Stimulated activated memory B cell treated with anti-CD40 and anti-IgM and Interleukin-4, amounts not matched to agents 10 μg/mL and 1 μg/mL and 100 μg/mL, for 72 hours (primary cell): ENCODE measurements around the gene TNFSF9.

Source experiments
- ATAC-seq: fragments of 150-1000 bp; cut with Tn5 transposase; 2 replicates; pipeline ENCODE4 v1.10.0; 2021
- H3K27ac Mint-ChIP-seq: one replicate; pipeline ENCODE4 v1.8.0; 2022; ENCODE audit warnings: mild to moderate bottlenecking, mixed read lengths
- H3K27me3 Mint-ChIP-seq: one replicate; pipeline ENCODE4 v1.8.0; 2022; ENCODE audit warnings: mixed read lengths
- H3K36me3 Mint-ChIP-seq: one replicate; pipeline ENCODE4 v1.8.0; 2022; ENCODE audit warnings: mixed read lengths
- H3K4me1 Mint-ChIP-seq: one replicate; pipeline ENCODE4 v1.8.0; 2022; ENCODE audit warnings: mixed read lengths
- H3K4me3 Mint-ChIP-seq: one replicate; pipeline ENCODE4 v1.8.0; 2022; ENCODE audit warnings: mild to moderate bottlenecking, moderate library complexity, mixed read lengths
- H3K9me3 Mint-ChIP-seq: one replicate; pipeline ENCODE4 v1.8.0; 2022; ENCODE audit warnings: mixed read lengths

Gene TNFSF9

DNA sequence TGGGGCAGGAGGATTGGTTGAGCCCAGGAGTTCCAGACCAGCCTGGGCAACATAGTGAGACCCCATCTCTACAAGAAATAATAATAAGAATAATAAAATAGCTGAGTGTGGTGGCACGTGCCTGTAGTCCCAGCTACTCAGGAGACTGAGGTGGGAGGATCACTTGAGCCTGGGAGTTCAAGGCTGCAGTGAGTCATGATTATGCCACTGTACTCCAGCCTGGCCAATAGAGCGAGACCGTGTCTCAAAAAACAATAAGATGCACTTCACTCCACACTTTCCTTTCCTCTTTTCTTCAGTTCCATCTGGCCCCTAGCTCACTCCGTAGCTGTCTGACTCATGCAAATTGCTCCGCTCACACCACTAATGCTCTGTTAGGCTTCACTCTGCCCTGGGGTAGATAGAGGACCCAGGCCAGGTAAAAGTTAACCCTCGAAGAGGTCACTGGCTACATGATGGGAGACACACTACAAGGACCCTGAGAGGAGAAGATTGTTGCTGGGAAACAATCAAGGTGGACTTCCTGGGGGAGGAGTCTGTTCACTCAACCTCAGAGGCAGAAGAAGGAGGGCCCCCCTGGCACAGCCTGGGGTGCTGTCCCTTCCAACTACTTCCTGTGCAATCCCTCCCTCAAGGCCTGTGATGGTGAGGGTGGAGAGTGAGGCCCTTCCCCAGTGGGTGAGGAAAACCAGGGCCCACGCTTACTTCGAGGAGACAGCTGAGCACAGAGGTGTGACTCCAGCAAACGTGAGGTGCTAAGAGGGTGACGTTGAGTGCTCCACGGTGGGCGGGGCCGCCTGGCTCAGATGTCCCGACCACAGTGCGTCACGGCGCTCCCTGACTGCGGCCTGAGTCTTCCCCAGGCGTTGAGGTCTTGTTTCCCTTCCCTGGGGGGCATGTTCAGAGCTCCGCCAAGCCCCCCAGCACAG is 8.8 kb upstream of the TNFSF9 start:
- H3K9me3 Mint-ChIP-seq = no peaks in the 10 kb centered on the region
- no peaks in the 10 kb centered on the region for H3K36me3 Mint-ChIP-seq
- H3K27ac Mint-ChIP-seq = peak overlapping the region; percentile 97
- H3K27me3 Mint-ChIP-seq = no peaks in the 10 kb centered on the region
- peak; percentile 85 for ATAC-seq
- H3K4me3 Mint-ChIP-seq = peak overlapping the region; percentile 76
- H3K4me1 Mint-ChIP-seq = peaks cover 46% of the 10 kb centered on the region

DNA sequence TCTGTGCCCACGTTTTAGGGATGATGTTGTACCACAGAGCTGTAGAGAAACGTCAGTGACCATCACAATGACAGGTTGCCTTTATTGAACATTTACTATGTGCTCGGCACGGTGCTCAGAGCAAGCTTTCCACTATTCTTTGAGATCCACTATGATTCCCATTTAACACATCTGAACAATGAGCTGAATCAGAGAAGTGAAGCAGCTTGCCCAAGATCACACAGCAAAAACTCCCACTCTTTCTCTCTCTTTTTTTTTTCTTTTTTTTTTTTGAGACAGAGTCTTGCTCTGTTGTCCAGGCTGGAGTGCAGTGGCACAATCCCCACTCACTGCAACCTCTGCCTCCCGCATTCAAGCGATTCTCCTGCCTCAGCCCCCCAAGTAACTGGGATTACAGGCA is 8.1 kb upstream of the TNFSF9 start:
- ATAC-seq = no peak
- H3K27ac Mint-ChIP-seq = peak overlapping the region; percentile 97
- peak overlapping the region; percentile 76 for H3K4me3 Mint-ChIP-seq
- H3K27me3 Mint-ChIP-seq = no peaks in the 10 kb centered on the region
- no peaks in the 10 kb centered on the region for H3K9me3 Mint-ChIP-seq
- H3K36me3 Mint-ChIP-seq = no peaks in the 10 kb centered on the region
- H3K4me1 Mint-ChIP-seq = peaks cover 43% of the 10 kb centered on the region

DNA sequence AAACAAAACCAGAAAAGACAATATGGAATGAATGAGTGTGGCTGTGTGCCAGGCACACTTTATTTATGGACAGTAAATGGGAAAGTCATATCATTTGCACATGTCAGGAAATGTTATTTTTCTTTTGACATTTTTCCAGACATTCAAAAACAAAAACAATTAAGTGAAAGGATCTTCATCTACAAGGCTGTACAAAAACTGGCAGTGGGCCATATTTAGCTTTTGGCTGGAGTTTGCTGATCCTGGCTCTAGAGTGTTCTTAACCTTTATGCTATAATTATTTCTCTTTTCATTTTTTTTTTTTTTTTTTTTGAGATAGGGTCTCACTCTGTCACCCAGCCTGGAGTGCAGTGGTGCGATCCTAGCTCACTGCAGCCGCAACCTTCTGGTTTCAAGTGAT is 6.5 kb upstream of the TNFSF9 start:
- Mint-ChIP-seq H3K27me3 (no peaks in the 10 kb centered on the region), H3K27ac (no peak overlapping the region)
- no peak for ATAC-seq

DNA sequence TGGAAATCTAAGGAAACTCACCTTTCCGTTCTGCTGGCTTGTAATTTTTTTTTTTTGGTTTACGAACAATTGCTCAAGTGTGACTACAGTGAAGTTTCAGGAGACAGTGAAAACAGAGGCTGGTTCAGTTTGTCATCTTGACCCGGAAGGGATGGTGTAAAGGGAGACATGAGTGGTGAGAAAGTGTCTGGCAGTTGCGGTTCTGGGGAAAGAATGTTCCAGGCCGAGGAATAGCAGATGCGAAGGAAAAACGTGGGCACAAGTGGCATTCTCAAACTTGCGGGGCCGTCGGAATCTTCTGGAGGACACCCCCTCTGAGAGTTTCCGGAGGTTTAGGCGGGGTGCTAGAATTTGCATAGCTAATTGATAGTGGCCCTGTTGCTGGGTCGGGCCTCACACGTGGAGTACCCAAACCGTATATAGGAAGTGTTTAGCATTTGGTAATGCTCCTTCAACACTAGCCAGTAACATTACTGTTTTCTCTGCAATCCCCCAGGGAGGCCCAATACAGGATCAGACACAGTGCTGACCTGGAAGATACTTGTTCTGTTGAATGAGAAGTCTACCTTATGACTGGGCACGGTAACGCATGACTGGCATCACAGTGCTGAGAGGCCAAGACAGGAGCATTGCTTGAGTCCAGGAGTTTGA is 2.8 kb upstream of the TNFSF9 start:
- Mint-ChIP-seq H3K4me3 (peak overlapping the region; percentile 68), H3K27ac (peak overlapping the region; percentile 88), H3K27me3 (no peaks in the 10 kb centered on the region), H3K4me1 (peaks cover 59% of the 10 kb centered on the region), H3K9me3 (no peaks in the 10 kb centered on the region), H3K36me3 (peaks cover 9% of the 10 kb centered on the region)
- ATAC-seq = peak; percentile 89

More for the DNA sequence above, 6.5 kb upstream of the TNFSF9 start:
- H3K9me3 Mint-ChIP-seq = no peaks in the 10 kb centered on the region
- H3K36me3 Mint-ChIP-seq = no peaks in the 10 kb centered on the region
- no peak overlapping the region for H3K4me3 Mint-ChIP-seq
- peaks cover 46% of the 10 kb centered on the region for H3K4me1 Mint-ChIP-seq

DNA sequence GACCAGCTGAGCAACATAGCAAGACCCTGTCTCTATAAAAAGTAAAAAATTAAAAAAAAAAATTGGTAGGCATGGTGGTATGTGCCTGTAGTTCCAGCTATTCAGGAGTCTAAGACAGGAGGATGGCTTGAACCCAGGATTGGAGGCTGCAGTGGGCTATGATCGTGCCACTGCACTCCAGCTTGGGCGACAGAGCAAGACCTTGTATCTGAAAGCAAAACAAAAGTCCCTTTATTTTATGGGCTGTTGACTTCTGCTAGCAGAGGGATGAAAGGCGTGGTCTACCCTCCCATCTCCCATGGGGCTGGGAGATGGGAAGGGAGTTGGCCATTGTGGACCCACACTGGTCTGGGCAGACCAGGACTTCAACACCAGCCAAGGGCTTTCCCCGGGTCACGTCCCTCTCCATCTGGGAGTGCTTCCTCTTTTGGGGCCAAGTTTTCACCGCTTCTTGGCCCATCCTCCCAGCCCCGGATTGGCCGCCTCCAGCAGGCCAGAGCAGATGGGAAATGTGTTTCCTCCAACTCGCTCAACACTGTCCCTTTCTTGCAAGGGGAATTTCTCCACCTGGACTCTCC is 2.2 kb upstream of the TNFSF9 start:
- ATAC-seq = peak; percentile 1
- Mint-ChIP-seq H3K4me1 (peaks cover 54% of the 10 kb centered on the region), H3K27me3 (no peaks in the 10 kb centered on the region), H3K27ac (peak overlapping the region; percentile 88), H3K4me3 (peak overlapping the region; percentile 68), H3K9me3 (no peaks in the 10 kb centered on the region), H3K36me3 (peaks cover 9% of the 10 kb centered on the region)

DNA sequence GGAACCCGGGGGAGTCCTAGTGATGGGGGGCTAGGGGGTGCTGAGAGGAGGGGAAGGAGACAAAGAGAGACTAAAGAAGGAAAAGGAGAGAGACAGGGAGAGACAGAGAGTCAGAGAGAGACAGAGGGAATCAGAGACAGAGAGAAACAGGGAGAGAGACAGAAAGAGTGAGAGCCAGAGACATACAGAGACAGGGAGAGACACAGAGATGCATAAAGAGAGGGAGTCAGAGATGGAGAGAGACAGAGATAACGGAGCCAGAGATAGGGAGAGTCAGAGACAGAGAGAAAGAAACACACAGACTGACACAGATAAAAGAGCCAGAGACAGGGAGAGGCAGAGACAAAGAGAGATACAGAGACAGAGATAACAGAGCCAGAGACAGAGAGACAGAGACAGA is 1.5 kb upstream of the TNFSF9 start:
- peaks cover 15% of the 10 kb centered on the region for H3K36me3 Mint-ChIP-seq
- ATAC-seq = no peak
- no peaks in the 10 kb centered on the region for H3K27me3 Mint-ChIP-seq
- H3K4me1 Mint-ChIP-seq = peaks cover 61% of the 10 kb centered on the region
- no peaks in the 10 kb centered on the region for H3K9me3 Mint-ChIP-seq
- H3K4me3 Mint-ChIP-seq = peak overlapping the region; percentile 88
- H3K27ac Mint-ChIP-seq = peak overlapping the region; percentile 88

DNA sequence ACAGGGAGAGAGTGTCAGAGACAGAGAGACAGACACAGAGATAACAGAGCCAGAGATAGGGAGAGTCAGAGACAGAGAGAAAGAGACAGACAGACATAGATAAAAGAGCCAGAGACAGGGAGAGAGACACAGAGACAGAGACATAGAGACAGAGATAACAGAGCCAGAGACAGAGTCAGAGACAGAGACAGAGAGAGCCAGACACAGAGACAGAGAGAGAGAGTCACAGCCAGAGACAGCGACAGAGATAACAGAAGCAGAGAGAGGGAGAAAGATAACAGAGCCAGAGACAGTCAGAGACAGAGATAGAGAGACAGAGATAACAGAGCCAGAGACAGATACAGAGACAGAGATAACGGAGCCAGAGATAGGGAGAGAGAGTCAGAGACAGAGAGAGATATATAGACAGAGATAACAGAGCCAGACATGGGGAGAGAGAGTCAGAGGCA is 865 bp upstream of the TNFSF9 start:
- Mint-ChIP-seq H3K4me3 (peak overlapping the region; percentile 88), H3K36me3 (peaks cover 20% of the 10 kb centered on the region), H3K4me1 (peaks cover 62% of the 10 kb centered on the region), H3K27me3 (no peaks in the 10 kb centered on the region), H3K27ac (peak overlapping the region; percentile 88), H3K9me3 (no peaks in the 10 kb centered on the region)
- ATAC-seq = no peak

DNA sequence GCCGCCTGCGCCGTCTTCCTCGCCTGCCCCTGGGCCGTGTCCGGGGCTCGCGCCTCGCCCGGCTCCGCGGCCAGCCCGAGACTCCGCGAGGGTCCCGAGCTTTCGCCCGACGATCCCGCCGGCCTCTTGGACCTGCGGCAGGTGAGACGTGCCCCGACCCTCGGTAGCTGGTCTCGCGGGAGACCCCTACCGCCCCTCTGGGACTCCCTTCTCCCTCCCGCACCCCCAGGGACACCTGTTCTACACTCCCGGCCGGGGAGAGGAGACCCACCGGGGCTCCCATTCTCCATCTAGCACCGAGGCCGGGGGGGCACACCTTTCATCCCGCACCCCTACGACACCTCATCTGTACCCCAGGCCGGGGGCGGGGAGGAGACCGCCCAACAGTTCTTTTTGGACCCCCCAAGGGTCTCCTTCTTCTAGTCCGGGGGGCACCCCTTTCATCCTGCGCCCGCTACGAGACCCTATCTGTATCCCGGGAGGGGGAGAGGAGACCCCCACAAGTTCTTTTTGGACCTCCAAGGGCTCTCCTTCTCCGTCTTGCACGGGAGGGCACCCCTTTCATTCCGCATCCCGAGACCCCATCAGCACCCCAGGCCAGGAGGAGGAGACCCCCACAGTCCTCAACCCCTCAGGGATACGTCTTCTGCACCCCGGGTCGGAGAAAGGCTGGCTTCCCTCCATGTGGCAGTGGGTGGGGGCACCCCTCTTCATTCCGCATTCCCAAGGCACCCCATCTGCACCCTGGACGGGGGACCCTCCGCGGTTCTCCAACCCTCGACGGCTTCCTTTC is 533 bp downstream of the TNFSF9 start:
- H3K4me3 Mint-ChIP-seq = peak overlapping the region; percentile 88
- H3K36me3 Mint-ChIP-seq = peaks cover 34% of the 10 kb centered on the region
- H3K4me1 Mint-ChIP-seq = peaks cover 71% of the 10 kb centered on the region
- peak overlapping the region; percentile 88 for H3K27ac Mint-ChIP-seq
- no peaks in the 10 kb centered on the region for H3K27me3 Mint-ChIP-seq
- H3K9me3 Mint-ChIP-seq = peaks cover 3% of the 10 kb centered on the region
- ATAC-seq = no peak

DNA sequence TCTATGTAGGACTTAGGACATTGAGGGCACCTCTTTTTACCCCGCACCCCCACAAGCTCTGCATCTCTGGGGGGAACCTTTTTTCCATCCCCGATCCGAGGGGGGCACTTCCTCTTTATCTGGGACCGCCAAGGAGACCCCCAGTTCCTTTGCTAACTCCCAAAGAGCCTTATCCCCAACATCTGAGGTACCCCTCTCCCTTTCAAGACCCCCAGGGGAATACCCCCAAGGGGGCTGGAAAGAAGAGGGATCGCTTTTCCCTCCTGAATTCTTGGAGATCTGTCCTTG is 1.1 kb downstream of the TNFSF9 start:
- H3K27me3 Mint-ChIP-seq = no peaks in the 10 kb centered on the region
- no peak for ATAC-seq
- H3K4me1 Mint-ChIP-seq = peaks cover 76% of the 10 kb centered on the region
- peak overlapping the region; percentile 88 for H3K4me3 Mint-ChIP-seq
- H3K27ac Mint-ChIP-seq = peak overlapping the region; percentile 88
- H3K36me3 Mint-ChIP-seq = peaks cover 34% of the 10 kb centered on the region
- peaks cover 3% of the 10 kb centered on the region for H3K9me3 Mint-ChIP-seq

DNA sequence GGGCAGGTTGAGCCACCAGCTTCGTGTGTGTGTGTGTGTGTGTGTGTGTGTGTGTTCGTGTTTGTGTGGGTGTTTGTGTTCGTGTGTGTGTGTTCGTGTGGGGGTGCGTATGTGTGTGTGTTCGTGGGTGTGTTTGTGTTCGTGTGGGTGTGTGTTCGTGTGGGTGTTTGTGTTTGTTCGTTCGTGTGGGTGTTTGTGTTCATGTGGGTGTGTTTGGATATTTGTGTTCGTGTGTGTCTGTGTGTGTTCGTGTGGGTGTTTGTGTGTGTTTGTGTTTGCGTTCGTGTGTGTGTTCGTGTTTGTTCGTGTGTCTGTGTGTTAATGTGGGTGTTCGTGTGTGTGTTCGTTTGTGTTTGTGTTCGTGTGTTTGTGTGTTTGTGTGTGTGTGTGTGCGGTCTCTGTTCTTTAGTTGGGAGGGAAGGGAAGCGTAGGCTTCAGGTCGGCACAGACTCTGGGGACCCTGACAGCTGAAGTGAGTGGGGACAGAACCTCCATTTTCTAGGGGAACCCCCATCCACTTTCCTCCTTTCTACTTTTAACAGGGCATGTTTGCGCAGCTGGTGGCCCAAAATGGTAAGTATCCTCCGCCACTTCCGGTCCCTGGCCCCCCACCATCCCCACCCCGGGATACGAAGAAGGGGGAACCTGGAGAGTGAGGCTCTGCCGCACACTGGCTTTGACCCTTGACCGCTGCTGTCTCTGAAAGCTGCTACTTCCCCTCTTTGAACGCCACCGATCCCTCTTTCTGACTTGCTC is 1.6 kb downstream of the TNFSF9 start:
- peak overlapping the region; percentile 88 for H3K27ac Mint-ChIP-seq
- peaks cover 3% of the 10 kb centered on the region for H3K9me3 Mint-ChIP-seq
- peaks cover 79% of the 10 kb centered on the region for H3K4me1 Mint-ChIP-seq
- peaks cover 34% of the 10 kb centered on the region for H3K36me3 Mint-ChIP-seq
- peak; percentile 42 for ATAC-seq
- peak overlapping the region; percentile 88 for H3K4me3 Mint-ChIP-seq
- no peaks in the 10 kb centered on the region for H3K27me3 Mint-ChIP-seq

DNA sequence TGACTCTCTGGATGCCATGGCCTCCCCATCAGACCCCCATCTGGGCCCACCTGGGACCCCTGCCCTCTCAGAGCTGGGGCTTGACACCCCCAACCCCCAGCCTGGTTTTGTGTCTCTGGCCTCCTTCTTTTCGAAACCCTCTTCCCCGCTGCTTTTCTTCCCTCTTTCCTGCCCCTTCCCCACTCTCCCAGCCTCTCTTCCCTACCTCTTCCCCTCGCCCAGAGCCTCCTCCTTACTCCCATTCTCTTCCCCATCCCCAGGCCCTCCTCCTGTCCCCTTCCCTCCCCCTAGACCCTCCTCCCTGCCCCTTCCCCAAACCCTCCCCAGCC is 2.1 kb downstream of the TNFSF9 start:
- Mint-ChIP-seq H3K27ac (peak overlapping the region; percentile 88), H3K4me1 (peaks cover 73% of the 10 kb centered on the region), H3K36me3 (peaks cover 34% of the 10 kb centered on the region), H3K27me3 (no peaks in the 10 kb centered on the region), H3K9me3 (peaks cover 3% of the 10 kb centered on the region), H3K4me3 (peak overlapping the region; percentile 88)
- ATAC-seq = no peak

DNA sequence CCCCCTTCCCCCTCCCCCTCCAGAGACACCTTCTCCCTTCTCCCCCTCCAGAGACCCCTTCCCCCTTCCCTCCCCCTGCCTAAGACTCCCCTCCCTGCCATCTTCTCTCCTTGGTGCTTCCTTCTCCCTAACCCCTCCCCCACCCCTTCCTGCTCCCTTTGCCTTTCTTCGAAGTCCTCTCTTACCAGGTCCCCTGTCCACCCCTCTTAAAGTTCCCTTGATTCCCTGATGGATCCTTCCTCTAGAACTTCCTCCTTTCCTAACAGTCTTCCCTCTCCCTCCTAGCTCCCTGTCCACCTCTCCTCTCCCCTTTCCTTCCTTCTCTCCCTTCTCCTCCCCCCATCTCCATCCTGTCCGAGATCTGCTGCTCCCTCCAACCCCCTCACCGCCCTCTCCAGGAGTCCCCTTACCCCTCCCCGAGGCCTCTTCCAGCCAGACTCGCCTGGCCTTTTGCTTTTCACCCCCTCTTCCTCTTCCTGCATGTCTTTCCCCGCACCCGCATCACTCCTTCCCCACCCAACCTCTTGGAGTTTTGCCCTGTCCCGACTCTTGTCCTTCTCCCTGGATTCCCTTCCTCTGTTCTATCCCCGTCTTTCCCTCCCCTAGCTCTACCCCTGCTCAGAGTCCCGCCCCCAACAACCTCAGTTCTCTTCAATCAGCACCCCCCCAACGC is 3.1 kb downstream of the TNFSF9 start:
- H3K27ac Mint-ChIP-seq = peak overlapping the region; percentile 88
- ATAC-seq = no peak
- peaks cover 3% of the 10 kb centered on the region for H3K9me3 Mint-ChIP-seq
- peaks cover 66% of the 10 kb centered on the region for H3K4me1 Mint-ChIP-seq
- H3K36me3 Mint-ChIP-seq = peaks cover 34% of the 10 kb centered on the region
- peak overlapping the region; percentile 42 for H3K4me3 Mint-ChIP-seq
- H3K27me3 Mint-ChIP-seq = no peaks in the 10 kb centered on the region

DNA sequence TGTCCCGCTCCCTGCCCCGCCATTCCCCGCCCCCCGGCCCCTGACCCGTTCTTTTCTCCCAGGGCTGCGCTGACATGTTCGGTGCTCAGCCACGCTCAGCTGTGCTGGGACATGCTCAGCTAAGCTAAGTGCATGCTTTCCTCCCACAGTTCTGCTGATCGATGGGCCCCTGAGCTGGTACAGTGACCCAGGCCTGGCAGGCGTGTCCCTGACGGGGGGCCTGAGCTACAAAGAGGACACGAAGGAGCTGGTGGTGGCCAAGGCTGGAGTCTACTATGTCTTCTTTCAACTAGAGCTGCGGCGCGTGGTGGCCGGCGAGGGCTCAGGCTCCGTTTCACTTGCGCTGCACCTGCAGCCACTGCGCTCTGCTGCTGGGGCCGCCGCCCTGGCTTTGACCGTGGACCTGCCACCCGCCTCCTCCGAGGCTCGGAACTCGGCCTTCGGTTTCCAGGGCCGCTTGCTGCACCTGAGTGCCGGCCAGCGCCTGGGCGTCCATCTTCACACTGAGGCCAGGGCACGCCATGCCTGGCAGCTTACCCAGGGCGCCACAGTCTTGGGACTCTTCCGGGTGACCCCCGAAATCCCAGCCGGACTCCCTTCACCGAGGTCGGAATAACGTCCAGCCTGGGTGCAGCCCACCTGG is 3.7 kb downstream of the TNFSF9 start:
- peaks cover 59% of the 10 kb centered on the region for H3K4me1 Mint-ChIP-seq
- peaks cover 3% of the 10 kb centered on the region for H3K9me3 Mint-ChIP-seq
- no peaks in the 10 kb centered on the region for H3K27me3 Mint-ChIP-seq
- peak overlapping the region; percentile 88 for H3K27ac Mint-ChIP-seq
- H3K36me3 Mint-ChIP-seq = peaks cover 34% of the 10 kb centered on the region
- ATAC-seq = no peak
- no peak overlapping the region for H3K4me3 Mint-ChIP-seq
